ENCODE data around the gene DNMT3A.
A peak's percentile ranks its signal among the peaks of the same experiment; 100 is the strongest.

The DNMT3A gene

GRCh38 chr2:25341753-25342371, at the start of gene DNMT3A:
Gene DNMT3A (minus strand): TSS chr2:25341925. CDS start chr2:25313984, 27,941 bp downstream.
- peaks cover 44% of the 10 kb centered on the region for H3K4me1 ChIP-seq
- H3K27ac ChIP-seq: peak within 1 kb of the TSS; percentile 89
- peak within 1 kb of the TSS; percentile 91 for H3K4me2 ChIP-seq
- H3K36me3 ChIP-seq: 0 out of 2 replicates have a peak, but pooled peaks cover 9% of the 10 kb centered on the region
- H4K20me1 ChIP-seq: peaks cover 34% of the 10 kb centered on the region
- TF ChIP-seq Cebpa-rat (IDR thresholded peaks at IDR 0.05): no peak
- no peaks in the 10 kb centered on the region for H3K9me3 ChIP-seq
- no peaks in the 10 kb centered on the region for H3K27me3 ChIP-seq
- peak within 1 kb of the TSS; percentile 94 for H3K4me3 ChIP-seq
- peak within 1 kb of the TSS; percentile 89 for H3K9ac ChIP-seq

GRCh38 chr2:25389161-25389560, 47.4 kb upstream of the DNMT3A start:
- Histone ChIP-seq H3K36me3 (peaks cover 15% of the 10 kb centered on the region; the same call in 1 of the 2 replicates), H3K27ac (no peak overlapping the region), H3K4me3 (no peak overlapping the region), H3K27me3 (no peaks in the 10 kb centered on the region), H3K4me2 (no peak overlapping the region), H3K4me1 (no peaks in the 10 kb centered on the region), H4K20me1 (no peaks in the 10 kb centered on the region), H3K9ac (no peak overlapping the region), H3K9me3 (no peaks in the 10 kb centered on the region)
- no peak for TF ChIP-seq Cebpa-rat (IDR thresholded peaks at IDR 0.05)

GRCh38 chr2:25388491-25388890, 46.8 kb upstream of the DNMT3A start:
- no peaks in the 10 kb centered on the region for H3K27me3 ChIP-seq
- no peaks in the 10 kb centered on the region for H3K4me1 ChIP-seq
- TF ChIP-seq Cebpa-rat (IDR thresholded peaks at IDR 0.05): no peak
- no peak overlapping the region for H3K4me3 ChIP-seq
- no peaks in the 10 kb centered on the region for H4K20me1 ChIP-seq
- H3K4me2 ChIP-seq: no peak overlapping the region
- H3K27ac ChIP-seq: no peak overlapping the region
- no peaks in the 10 kb centered on the region for H3K9me3 ChIP-seq
- no peak overlapping the region for H3K9ac ChIP-seq
- peaks cover 15% of the 10 kb centered on the region; the same call in 1 of the 2 replicates for H3K36me3 ChIP-seq

GRCh38 chr2:25387876-25388449, 46.2 kb upstream of the DNMT3A start:
- no peak for TF ChIP-seq Cebpa-rat (IDR thresholded peaks at IDR 0.05)
- H3K27ac ChIP-seq: no peak overlapping the region
- no peaks in the 10 kb centered on the region for H3K4me1 ChIP-seq
- H3K9me3 ChIP-seq: no peaks in the 10 kb centered on the region
- H3K4me3 ChIP-seq: no peak overlapping the region
- no peak overlapping the region for H3K4me2 ChIP-seq
- no peaks in the 10 kb centered on the region for H3K27me3 ChIP-seq
- no peak overlapping the region for H3K9ac ChIP-seq
- H3K36me3 ChIP-seq: peaks cover 15% of the 10 kb centered on the region; the same call in 1 of the 2 replicates
- no peaks in the 10 kb centered on the region for H4K20me1 ChIP-seq

- Histone ChIP-seq H3K4me1 (no peaks in the 10 kb centered on the region), H3K4me3 (no peak overlapping the region), H3K4me2 (no peak overlapping the region), H3K9ac (no peak overlapping the region), H4K20me1 (no peaks in the 10 kb centered on the region), H3K27me3 (no peaks in the 10 kb centered on the region), H3K9me3 (no peaks in the 10 kb centered on the region), H3K27ac (no peak overlapping the region), H3K36me3 (peaks cover 15% of the 10 kb centered on the region; the same call in 1 of the 2 replicates)
- no peak for TF ChIP-seq Cebpa-rat (IDR thresholded peaks at IDR 0.05)
Observed at GRCh38 chr2:25386971-25387875, 45.5 kb upstream of the DNMT3A start.

- H3K4me1 ChIP-seq: peaks cover 3% of the 10 kb centered on the region
- no peak overlapping the region for H3K4me3 ChIP-seq
- H3K27ac ChIP-seq: no peak overlapping the region
- H3K27me3 ChIP-seq: no peaks in the 10 kb centered on the region
- H3K9ac ChIP-seq: no peak overlapping the region
- H4K20me1 ChIP-seq: no peaks in the 10 kb centered on the region
- H3K4me2 ChIP-seq: no peak overlapping the region
- peaks cover 15% of the 10 kb centered on the region; the same call in 1 of the 2 replicates for H3K36me3 ChIP-seq
- H3K9me3 ChIP-seq: no peaks in the 10 kb centered on the region
- no peak for TF ChIP-seq Cebpa-rat (IDR thresholded peaks at IDR 0.05)
Observed at GRCh38 chr2:25385910-25386309, 44.2 kb upstream of the DNMT3A start.

- TF ChIP-seq Cebpa-rat (IDR thresholded peaks at IDR 0.05): no peak
- Histone ChIP-seq H3K9me3 (peaks cover 8% of the 10 kb centered on the region), H3K9ac (no peak overlapping the region), H3K4me1 (peaks cover 24% of the 10 kb centered on the region), H3K27me3 (no peaks in the 10 kb centered on the region), H3K4me3 (no peak overlapping the region), H3K36me3 (peaks cover 15% of the 10 kb centered on the region; the same call in 1 of the 2 replicates), H3K4me2 (no peak overlapping the region), H4K20me1 (no peaks in the 10 kb centered on the region), H3K27ac (no peak overlapping the region)
Observed at GRCh38 chr2:25383806-25384205, 42.1 kb upstream of the DNMT3A start.

- Histone ChIP-seq H3K9ac (no peak overlapping the region), H3K27ac (no peak overlapping the region), H3K4me3 (no peak overlapping the region)
Observed at GRCh38 chr2:25381502-25381901, 39.8 kb upstream of the DNMT3A start.

GRCh38 chr2:25380586-25381375, 39.1 kb upstream of the DNMT3A start:
- no peak overlapping the region for H3K9ac ChIP-seq
- H3K36me3 ChIP-seq: no peaks in the 10 kb centered on the region
- no peaks in the 10 kb centered on the region for H4K20me1 ChIP-seq
- no peak overlapping the region for H3K4me3 ChIP-seq
- H3K4me2 ChIP-seq: peak overlapping the region; percentile 32; the same call in 1 of the 2 replicates
- peaks cover 15% of the 10 kb centered on the region for H3K9me3 ChIP-seq
- H3K4me1 ChIP-seq: peaks cover 54% of the 10 kb centered on the region
- no peak for TF ChIP-seq Cebpa-rat (IDR thresholded peaks at IDR 0.05)
- H3K27me3 ChIP-seq: no peaks in the 10 kb centered on the region; the same call in 1 of the 2 replicates
- H3K27ac ChIP-seq: no peak overlapping the region

More at GRCh38 chr2:25381502-25381901, 39.8 kb upstream of the DNMT3A start:
- no peaks in the 10 kb centered on the region for H3K27me3 ChIP-seq
- peaks cover 47% of the 10 kb centered on the region for H3K4me1 ChIP-seq
- TF ChIP-seq Cebpa-rat (IDR thresholded peaks at IDR 0.05): no peak
- H3K36me3 ChIP-seq: no peaks in the 10 kb centered on the region
- peaks cover 15% of the 10 kb centered on the region for H3K9me3 ChIP-seq
- H3K4me2 ChIP-seq: no peak overlapping the region
- no peaks in the 10 kb centered on the region for H4K20me1 ChIP-seq

Measured in BLaER1 (cell line).